Measurements from ENCODE around the gene CNTN2.

The CNTN2 gene

DNA sequence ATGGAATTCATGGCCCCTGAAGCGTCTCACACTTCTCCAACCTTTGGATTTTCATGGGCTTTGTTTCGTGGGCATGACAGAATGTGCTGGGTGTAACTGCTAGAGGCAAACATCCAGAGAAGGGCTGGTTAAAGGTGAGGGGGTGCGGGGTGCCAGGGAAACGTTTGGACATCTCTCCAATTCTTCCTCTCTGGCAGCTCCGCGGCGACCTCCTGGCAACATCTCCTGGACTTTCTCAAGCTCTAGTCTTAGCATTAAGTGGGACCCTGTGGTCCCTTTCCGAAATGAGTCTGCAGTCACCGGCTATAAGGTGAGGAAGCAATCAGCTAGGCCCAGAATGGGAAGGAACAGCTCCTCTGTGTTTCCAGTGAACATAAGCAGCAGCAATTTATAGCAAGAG is 29.3 kb downstream of the CNTN2 start:
- TF ChIP-seq, protein P1, sequence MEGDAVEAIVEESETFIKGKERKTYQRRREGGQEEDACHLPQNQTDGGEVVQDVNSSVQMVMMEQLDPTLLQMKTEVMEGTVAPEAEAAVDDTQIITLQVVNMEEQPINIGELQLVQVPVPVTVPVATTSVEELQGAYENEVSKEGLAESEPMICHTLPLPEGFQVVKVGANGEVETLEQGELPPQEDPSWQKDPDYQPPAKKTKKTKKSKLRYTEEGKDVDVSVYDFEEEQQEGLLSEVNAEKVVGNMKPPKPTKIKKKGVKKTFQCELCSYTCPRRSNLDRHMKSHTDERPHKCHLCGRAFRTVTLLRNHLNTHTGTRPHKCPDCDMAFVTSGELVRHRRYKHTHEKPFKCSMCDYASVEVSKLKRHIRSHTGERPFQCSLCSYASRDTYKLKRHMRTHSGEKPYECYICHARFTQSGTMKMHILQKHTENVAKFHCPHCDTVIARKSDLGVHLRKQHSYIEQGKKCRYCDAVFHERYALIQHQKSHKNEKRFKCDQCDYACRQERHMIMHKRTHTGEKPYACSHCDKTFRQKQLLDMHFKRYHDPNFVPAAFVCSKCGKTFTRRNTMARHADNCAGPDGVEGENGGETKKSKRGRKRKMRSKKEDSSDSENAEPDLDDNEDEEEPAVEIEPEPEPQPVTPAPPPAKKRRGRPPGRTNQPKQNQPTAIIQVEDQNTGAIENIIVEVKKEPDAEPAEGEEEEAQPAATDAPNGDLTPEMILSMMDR (IDR thresholded peaks at IDR 0.05; ENCODE audit: unreplicated experiment in 3 of 3), result no peak
- Mint-ChIP-seq H3K4me3 (no peak overlapping the region), H3K4me1 (peaks cover 8% of the 10 kb centered on the region), H3K36me3 (ENCODE audit: low read depth) (no peaks in the 10 kb centered on the region), H3K27ac (no peak overlapping the region), H3K27me3 (ENCODE audit: low read depth) (peaks cover 7% of the 10 kb centered on the region), H3K9me3 (no peaks in the 10 kb centered on the region)

DNA sequence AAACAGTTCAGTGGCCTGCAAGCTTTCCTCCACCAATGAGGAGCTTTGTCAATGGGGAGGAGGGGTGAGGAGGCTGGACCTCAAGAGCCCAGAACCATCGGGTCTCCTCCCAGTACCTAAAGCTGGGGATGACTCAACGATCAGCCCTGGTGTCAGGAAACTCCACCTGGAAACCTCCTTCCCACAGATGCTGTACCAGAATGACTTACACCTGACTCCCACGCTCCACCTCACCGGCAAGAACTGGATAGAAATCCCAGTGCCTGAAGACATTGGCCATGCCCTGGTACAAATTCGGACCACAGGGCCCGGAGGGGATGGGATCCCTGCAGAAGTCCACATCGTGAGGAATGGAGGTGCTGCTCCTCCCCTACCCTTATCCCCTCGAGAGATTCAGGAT is 29.9 kb downstream of the CNTN2 start:
- peaks cover 7% of the 10 kb centered on the region for H3K27me3 Mint-ChIP-seq (ENCODE audit: low read depth)
- peaks cover 8% of the 10 kb centered on the region for H3K4me1 Mint-ChIP-seq
- no peak overlapping the region for H3K27ac Mint-ChIP-seq
- H3K36me3 Mint-ChIP-seq (ENCODE audit: low read depth), result no peaks in the 10 kb centered on the region
- TF ChIP-seq, protein P1 (IDR thresholded peaks at IDR 0.05; ENCODE audit: unreplicated experiment in 3 of 3), result no peak
- no peak overlapping the region for H3K4me3 Mint-ChIP-seq
- H3K9me3 Mint-ChIP-seq, result no peaks in the 10 kb centered on the region

DNA sequence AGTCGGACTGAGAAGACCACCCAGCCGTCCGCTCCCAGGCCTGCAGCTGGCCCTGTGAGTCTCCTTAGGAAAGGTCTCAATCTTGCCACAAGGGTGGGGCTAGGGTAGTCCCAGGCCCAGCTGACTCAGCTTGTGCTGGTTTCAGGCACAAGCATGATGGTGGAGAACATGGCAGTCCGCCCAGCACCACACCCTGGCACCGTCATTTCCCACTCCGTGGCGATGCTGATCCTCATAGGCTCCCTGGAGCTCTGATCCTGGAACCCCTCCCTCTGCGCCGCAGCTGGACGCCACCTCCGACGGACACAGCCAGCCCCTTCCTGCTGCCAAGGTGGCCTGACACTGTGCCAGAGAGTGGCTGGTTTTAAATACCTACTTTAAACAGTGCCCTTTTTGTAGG is 30.5 kb downstream of the CNTN2 start:
- H3K27ac Mint-ChIP-seq, result no peak overlapping the region
- TF ChIP-seq, protein P1 (IDR thresholded peaks at IDR 0.05; ENCODE audit: unreplicated experiment in 3 of 3), result no peak
- no peaks in the 10 kb centered on the region for H3K9me3 Mint-ChIP-seq
- no peak overlapping the region for H3K4me3 Mint-ChIP-seq
- H3K27me3 Mint-ChIP-seq (ENCODE audit: low read depth), result peaks cover 7% of the 10 kb centered on the region
- no peaks in the 10 kb centered on the region for H3K36me3 Mint-ChIP-seq (ENCODE audit: low read depth)
- peaks cover 7% of the 10 kb centered on the region for H3K4me1 Mint-ChIP-seq

DNA sequence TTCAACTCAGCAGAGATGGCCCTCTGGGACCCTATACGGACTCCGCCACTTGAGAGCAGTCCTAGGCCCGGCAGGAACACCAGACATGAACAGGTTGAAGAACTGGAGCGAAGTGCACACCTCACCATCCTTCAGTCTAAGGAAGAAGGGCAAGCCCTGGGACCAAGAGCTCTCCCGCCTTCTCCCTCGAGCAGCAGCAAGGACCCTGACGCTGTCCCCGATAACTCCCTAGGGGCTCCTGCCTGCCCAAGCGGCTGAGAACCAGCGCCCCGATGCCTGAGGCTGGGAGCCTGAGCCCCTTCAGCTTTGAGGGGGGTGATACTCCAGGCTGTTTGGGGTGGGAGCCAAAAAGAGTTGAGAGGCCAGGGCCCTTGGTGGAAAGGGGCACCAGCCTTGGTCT is 31.1 kb downstream of the CNTN2 start:
- peaks cover 4% of the 10 kb centered on the region for H3K27me3 Mint-ChIP-seq (ENCODE audit: low read depth)

DNA sequence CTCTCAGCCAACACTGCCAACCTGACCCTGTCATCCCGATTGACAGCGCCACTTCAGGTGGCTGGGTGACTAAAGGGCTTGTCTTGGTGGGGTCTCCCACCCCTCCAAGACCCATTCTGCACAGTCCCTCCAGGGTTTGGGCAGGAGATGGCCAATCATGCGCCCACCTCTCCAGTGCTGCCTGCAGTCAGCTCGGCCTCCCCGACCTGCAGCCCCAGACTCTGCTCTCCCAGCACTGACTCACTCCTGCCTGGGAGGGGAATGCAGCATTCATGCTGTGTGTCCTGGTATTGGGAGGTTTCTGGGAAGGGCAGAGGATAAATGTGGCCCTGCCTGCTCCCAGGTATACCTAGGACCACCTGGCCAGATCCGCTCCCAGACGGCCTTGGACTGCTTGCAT is 31.5 kb downstream of the CNTN2 start:
- Mint-ChIP-seq H3K27me3 (ENCODE audit: low read depth) (peaks cover 3% of the 10 kb centered on the region), H3K36me3 (ENCODE audit: low read depth) (no peaks in the 10 kb centered on the region), H3K27ac (no peak overlapping the region), H3K4me3 (no peak overlapping the region), H3K9me3 (no peaks in the 10 kb centered on the region), H3K4me1 (no peaks in the 10 kb centered on the region)
- TF ChIP-seq, protein P1 (IDR thresholded peaks at IDR 0.05; ENCODE audit: unreplicated experiment in 3 of 3), result no peak

More for the DNA sequence above, 31.1 kb downstream of the CNTN2 start:
- TF ChIP-seq, protein P1 (IDR thresholded peaks at IDR 0.05; ENCODE audit: unreplicated experiment in 3 of 3), result no peak
- no peaks in the 10 kb centered on the region for H3K9me3 Mint-ChIP-seq
- H3K27ac Mint-ChIP-seq, result no peak overlapping the region
- no peak overlapping the region for H3K4me3 Mint-ChIP-seq
- no peaks in the 10 kb centered on the region for H3K36me3 Mint-ChIP-seq (ENCODE audit: low read depth)
- peaks cover 1% of the 10 kb centered on the region for H3K4me1 Mint-ChIP-seq

DNA sequence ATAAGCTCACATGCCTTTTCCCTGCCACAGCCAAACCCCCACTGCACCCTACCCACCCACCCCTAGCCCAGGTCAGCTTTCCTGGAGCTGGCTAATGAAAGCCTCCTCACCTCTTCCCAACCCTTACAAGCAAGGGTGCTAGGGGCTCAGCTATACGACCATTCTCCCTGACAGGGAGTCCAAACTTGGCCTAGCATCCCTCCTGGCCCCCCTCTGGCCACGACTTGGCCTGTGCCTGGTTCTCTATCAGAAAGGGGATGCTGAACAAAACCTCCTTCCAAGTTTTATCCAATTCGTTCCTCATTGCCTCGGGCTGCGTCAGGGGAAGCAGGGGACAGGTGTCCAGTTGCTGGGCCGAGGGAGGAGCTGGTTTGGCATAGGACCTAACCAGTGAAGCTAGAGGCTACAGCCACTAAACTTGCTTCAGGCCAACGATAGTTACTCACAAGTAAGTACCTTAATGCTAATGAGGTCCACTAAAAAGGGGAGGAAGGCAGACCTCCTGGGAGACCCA is 32.7 kb downstream of the CNTN2 start:
- Mint-ChIP-seq H3K36me3 (ENCODE audit: low read depth) (peaks cover under 1% of the 10 kb centered on the region), H3K27ac (no peak overlapping the region), H3K4me3 (no peak overlapping the region), H3K27me3 (ENCODE audit: low read depth) (peaks cover 3% of the 10 kb centered on the region), H3K4me1 (no peaks in the 10 kb centered on the region), H3K9me3 (no peaks in the 10 kb centered on the region)
- TF ChIP-seq, protein P1 (IDR thresholded peaks at IDR 0.05; ENCODE audit: unreplicated experiment in 3 of 3), result no peak
